ENCODE results near the gene PIK3C2G. TPM values are rescaled to one million over a fixed set of nuclear protein-coding genes. Genes with fewer than 3 reads are reported as not detected.

Gene PIK3C2G
- total and polyA plus RNA-seq, 2 of the 13 experiments (the other 11 are each of a cell fraction or from before 2014, with no cell fraction given), result not detected

DNA sequence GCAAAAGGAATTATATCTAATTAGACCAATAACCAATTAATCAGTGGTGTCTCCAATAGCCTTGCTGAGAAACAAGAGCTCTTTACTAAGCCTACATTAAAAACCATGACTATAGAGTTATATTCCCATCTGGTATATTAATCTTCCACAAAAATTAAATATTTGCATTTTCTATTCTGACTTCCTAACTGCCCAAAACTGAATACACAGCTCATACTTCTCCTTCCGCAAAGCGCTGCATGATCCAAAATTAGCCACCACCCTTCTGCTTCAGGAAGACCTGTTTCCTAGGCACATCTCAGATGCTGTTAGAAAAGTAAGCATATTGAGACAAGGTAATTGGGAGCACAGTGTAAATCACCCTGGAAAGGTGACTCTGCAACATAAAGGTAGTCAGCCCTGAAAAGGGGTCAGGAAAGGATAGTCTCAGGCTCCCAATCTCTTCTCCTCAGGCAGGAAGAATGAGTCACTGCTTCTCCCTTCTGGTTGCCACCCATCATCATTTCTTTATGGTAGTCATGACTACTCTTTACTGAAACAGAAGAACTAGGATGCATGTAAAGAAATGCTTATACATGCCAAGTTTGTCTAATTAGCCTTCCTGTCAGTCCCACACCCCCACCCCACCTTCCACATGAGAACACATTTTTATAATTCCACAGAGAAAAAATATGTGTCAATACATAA is 422.2 kb downstream of the PIK3C2G start (continued):
- TF ChIP-seq, protein P1, sequence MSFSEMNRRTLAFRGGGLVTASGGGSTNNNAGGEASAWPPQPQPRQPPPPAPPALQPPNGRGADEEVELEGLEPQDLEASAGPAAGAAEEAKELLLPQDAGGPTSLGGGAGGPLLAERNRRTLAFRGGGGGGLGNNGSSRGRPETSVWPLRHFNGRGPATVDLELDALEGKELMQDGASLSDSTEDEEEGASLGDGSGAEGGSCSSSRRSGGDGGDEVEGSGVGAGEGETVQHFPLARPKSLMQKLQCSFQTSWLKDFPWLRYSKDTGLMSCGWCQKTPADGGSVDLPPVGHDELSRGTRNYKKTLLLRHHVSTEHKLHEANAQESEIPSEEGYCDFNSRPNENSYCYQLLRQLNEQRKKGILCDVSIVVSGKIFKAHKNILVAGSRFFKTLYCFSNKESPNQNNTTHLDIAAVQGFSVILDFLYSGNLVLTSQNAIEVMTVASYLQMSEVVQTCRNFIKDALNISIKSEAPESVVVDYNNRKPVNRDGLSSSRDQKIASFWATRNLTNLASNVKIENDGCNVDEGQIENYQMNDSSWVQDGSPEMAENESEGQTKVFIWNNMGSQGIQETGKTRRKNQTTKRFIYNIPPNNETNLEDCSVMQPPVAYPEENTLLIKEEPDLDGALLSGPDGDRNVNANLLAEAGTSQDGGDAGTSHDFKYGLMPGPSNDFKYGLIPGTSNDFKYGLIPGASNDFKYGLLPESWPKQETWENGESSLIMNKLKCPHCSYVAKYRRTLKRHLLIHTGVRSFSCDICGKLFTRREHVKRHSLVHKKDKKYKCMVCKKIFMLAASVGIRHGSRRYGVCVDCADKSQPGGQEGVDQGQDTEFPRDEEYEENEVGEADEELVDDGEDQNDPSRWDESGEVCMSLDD (CRISPR knock-in tag; IDR thresholded peaks at IDR 0.05; ENCODE audit: borderline replicate concordance), result no peak
- TF ChIP-seq FOSL1 (CRISPR knock-in tag; IDR thresholded peaks at IDR 0.05; ENCODE audit: borderline replicate concordance) (no peak), ZNF879 (CRISPR knock-in tag; IDR thresholded peaks at IDR 0.05) (no peak)
- TF ChIP-seq, protein P2, sequence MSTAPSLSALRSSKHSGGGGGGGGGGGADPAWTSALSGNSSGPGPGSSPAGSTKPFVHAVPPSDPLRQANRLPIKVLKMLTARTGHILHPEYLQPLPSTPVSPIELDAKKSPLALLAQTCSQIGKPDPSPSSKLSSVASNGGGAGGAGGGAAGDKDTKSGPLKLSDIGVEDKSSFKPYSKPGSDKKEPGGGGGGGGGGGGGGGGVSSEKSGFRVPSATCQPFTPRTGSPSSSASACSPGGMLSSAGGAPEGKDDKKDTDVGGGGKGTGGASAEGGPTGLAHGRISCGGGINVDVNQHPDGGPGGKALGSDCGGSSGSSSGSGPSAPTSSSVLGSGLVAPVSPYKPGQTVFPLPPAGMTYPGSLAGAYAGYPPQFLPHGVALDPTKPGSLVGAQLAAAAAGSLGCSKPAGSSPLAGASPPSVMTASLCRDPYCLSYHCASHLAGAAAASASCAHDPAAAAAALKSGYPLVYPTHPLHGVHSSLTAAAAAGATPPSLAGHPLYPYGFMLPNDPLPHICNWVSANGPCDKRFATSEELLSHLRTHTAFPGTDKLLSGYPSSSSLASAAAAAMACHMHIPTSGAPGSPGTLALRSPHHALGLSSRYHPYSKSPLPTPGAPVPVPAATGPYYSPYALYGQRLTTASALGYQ (CRISPR knock-in tag; IDR thresholded peaks at IDR 0.05), result no peak

DNA sequence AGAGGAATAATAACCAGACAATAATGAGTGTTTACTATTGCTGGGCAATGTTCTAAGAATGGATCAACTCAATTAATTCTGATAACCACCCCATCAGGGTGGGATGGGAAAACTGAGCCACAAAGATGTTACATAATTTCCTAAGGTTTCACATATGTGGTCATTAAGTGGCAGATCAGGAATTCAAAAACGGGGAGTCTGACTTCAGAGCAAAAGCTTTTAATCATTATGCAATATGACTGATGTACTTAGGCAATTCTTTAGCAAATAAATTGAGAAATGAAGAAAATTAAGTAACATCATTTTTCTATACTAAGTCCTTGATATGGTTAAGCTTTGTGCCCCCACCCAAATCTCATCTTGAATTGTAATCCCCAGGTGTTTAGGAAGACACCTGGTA is 423.1 kb downstream of the PIK3C2G start:
- no peak overlapping the region for H2AFZ ChIP-seq (ENCODE audit: low read length)
- no peak overlapping the region for H3K4me2 ChIP-seq (ENCODE audit: low read depth, low read length)
- H4K20me1 ChIP-seq (ENCODE audit: insufficient read depth, low read length), result no peaks in the 10 kb centered on the region
- no peaks in the 10 kb centered on the region for H3K4me1 ChIP-seq (ENCODE audit: insufficient read depth, low read length)
- no peak overlapping the region for H3K4me3 ChIP-seq (replicated peaks in 1 of 3; ENCODE audit: insufficient read depth in 1 of 3, low read depth in 2 of 3, low read length in 3 of 3)
- DNase-seq (ENCODE audit: low spot score) (no peak), ATAC-seq (no peak), FAIRE-seq (no peak)
- no peaks in the 10 kb centered on the region for H3K79me2 ChIP-seq (ENCODE audit: insufficient read depth, low read length)
- in situ Hi-C loops (cut with HindIII; ENCODE audit: extremely low pct_ligation_motif_present, low pct_unique_long_range_greater_than_20kb) (no loop called here), intact Hi-C loops (cut with micrococcal nuclease; ENCODE audit: unreplicated experiment) (no loop called here)
- no peak overlapping the region for H3K27ac ChIP-seq (ENCODE audit: extremely low read length, insufficient read depth, low read length)
- 0 out of 2 replicates have a peak, but pooled peaks cover under 1% of the 10 kb centered on the region for H3K9me3 ChIP-seq (ENCODE audit: low read length)
- BruUV-seq (replicated peaks), result no TSS peak
- H3K36me3 ChIP-seq (replicated peaks in 1 of 2; ENCODE audit: control insufficient read depth in 1 of 2, insufficient read depth in 2 of 2, low read length in 2 of 2), result no peaks in the 10 kb centered on the region
- POLR2A ChIA-PET, result no interaction called here
- CTCF ChIA-PET (ENCODE audit: low intra/inter-chr PET ratio, low total read pairs), result no interaction called here
- no peak overlapping the region for H3K9ac ChIP-seq (ENCODE audit: insufficient read depth, low read depth, low read length)
- H3K27me3 ChIP-seq (ENCODE audit: control insufficient read depth in 1 of 2, insufficient read depth in 2 of 2, low read length in 2 of 2), result no peaks in the 10 kb centered on the region
- WGBS (ENCODE audit: low lambda C conversion rate), result 0% methylated on average over 1 of the region's 1 CpG
- TF ChIP-seq IKZF4 (CRISPR knock-in tag; IDR thresholded peaks at IDR 0.05; ENCODE audit: borderline replicate concordance, low read depth, not compliant biosample characterization) (no peak), RNF2 (conservative IDR thresholded peaks at IDR 0.05; ENCODE audit: low read depth) (no peak), ZNF674 (CRISPR knock-in tag; IDR thresholded peaks at IDR 0.05; ENCODE audit: low read depth) (no peak), FOXA1 (IDR thresholded peaks at IDR 0.05) (no peak), FOXA1 (CRISPR knock-in tag; IDR thresholded peaks at IDR 0.05) (no peak), BORCS8-MEF2B (CRISPR knock-in tag; IDR thresholded peaks at IDR 0.05) (no peak), ZNF530 (CRISPR knock-in tag; IDR thresholded peaks at IDR 0.05; ENCODE audit: low read depth) (no peak)
- TF ChIP-seq, protein P3, sequence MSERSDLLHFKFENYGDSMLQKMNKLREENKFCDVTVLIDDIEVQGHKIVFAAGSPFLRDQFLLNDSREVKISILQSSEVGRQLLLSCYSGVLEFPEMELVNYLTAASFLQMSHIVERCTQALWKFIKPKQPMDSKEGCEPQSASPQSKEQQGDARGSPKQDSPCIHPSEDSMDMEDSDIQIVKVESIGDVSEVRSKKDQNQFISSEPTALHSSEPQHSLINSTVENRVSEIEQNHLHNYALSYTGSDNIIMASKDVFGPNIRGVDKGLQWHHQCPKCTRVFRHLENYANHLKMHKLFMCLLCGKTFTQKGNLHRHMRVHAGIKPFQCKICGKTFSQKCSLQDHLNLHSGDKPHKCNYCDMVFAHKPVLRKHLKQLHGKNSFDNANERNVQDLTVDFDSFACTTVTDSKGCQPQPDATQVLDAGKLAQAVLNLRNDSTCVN (CRISPR knock-in tag; IDR thresholded peaks at IDR 0.05; ENCODE audit: borderline replicate concordance), result no peak
- TF ChIP-seq, protein P4, sequence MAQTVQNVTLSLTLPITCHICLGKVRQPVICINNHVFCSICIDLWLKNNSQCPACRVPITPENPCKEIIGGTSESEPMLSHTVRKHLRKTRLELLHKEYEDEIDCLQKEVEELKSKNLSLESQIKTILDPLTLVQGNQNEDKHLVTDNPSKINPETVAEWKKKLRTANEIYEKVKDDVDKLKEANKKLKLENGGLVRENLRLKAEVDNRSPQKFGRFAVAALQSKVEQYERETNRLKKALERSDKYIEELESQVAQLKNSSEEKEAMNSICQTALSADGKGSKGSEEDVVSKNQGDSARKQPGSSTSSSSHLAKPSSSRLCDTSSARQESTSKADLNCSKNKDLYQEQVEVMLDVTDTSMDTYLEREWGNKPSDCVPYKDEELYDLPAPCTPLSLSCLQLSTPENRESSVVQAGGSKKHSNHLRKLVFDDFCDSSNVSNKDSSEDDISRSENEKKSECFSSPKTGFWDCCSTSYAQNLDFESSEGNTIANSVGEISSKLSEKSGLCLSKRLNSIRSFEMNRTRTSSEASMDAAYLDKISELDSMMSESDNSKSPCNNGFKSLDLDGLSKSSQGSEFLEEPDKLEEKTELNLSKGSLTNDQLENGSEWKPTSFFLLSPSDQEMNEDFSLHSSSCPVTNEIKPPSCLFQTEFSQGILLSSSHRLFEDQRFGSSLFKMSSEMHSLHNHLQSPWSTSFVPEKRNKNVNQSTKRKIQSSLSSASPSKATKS (CRISPR knock-in tag; IDR thresholded peaks at IDR 0.05), result no peak
- TF ChIP-seq, protein P5, sequence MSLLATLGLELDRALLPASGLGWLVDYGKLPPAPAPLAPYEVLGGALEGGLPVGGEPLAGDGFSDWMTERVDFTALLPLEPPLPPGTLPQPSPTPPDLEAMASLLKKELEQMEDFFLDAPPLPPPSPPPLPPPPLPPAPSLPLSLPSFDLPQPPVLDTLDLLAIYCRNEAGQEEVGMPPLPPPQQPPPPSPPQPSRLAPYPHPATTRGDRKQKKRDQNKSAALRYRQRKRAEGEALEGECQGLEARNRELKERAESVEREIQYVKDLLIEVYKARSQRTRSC (CRISPR knock-in tag; IDR thresholded peaks at IDR 0.05; ENCODE audit: low read depth), result no peak
